H1 (cell line): ENCODE results near the gene OR2F2. TPM values are rescaled to one million over a fixed set of nuclear protein-coding genes. Genes with fewer than 3 reads are reported as not detected.

ENCODE experiments used
- CTCF ChIA-PET: fragments of 300-600 bp; sonication (Branson Sonifier 250); formaldehyde crosslinking; loops from one replicate; lab custom pipeline; 2021; ENCODE audit not compliant: partially characterized antibody; lab: Charles Lee
- POLR2A ChIA-PET: fragments of 300-600 bp; sonication (Branson Sonifier 250); formaldehyde crosslinking; loops from one replicate; lab custom pipeline; 2021; ENCODE audit warnings: inconsistent platforms; ENCODE audit not compliant: partially characterized antibody; lab: Charles Lee
- DNase-seq, 2 experiments: peaks; one replicate each; pipeline versions ENCODE4 v3.0.0 to v3.0.0-alpha.2; 2010 to 2022; ENCODE audit warnings: low spot score in 2 of 2, low read depth in 1 of 2, mixed read lengths in 1 of 2
- FAIRE-seq: peaks from 2 replicates; lab custom pipeline; 2011; peaks lifted over from hg19 to GRCh38; lab: Jason Lieb, UNC
- H2AFZ ChIP-seq: 2 replicates; pipeline ENCODE4 v1.8.1; 2012; ENCODE audit warnings: low read length, inconsistent platforms
- H2AK5ac ChIP-seq: 2 replicates; pipeline ENCODE4 v1.6.1; 2013; ENCODE audit warnings: low read depth, low read length
- H2BK120ac ChIP-seq: replicated peaks from 2 replicates; pipeline ENCODE3; 2013; ENCODE audit warnings: low read depth, low read length, inconsistent platforms
- H2BK12ac ChIP-seq: 2 replicates; pipeline ENCODE4 v1.6.1; 2013; ENCODE audit warnings: low read depth, low read length
- H2BK15ac ChIP-seq: 2 replicates; pipeline ENCODE4 v1.6.1; 2013; ENCODE audit warnings: low read length
- H2BK20ac ChIP-seq: 2 replicates; pipeline ENCODE4 v1.6.1; 2013; ENCODE audit warnings: low read length
- H2BK5ac ChIP-seq: 2 replicates; pipeline ENCODE4 v1.6.1; 2013; ENCODE audit warnings: low read depth, low read length
- H3K14ac ChIP-seq: 2 replicates; pipeline ENCODE4 v1.6.1; 2013; ENCODE audit warnings: inconsistent platforms; ENCODE audit not compliant: insufficient read length
- H3K18ac ChIP-seq: 2 replicates; pipeline ENCODE4 v1.6.1; 2013; ENCODE audit warnings: low read length; ENCODE audit errors: extremely low read depth
- H3K23ac ChIP-seq: 2 replicates; pipeline ENCODE4 v1.6.1; 2013; ENCODE audit warnings: inconsistent platforms; ENCODE audit not compliant: insufficient read length
- H3K23me2 ChIP-seq: 2 replicates; pipeline ENCODE4 v1.6.1; 2013; ENCODE audit warnings: low read depth, low read length
- H3K27ac ChIP-seq: 2 replicates; pipeline ENCODE4 v1.6.1; 2011; ENCODE audit warnings: low read depth, low read length, inconsistent platforms
- H3K27me3 ChIP-seq, 4 experiments: replicated peaks in 1 of 4; 1 replicate in 1 of 4; 2 replicates in 3 of 4; pipeline versions ENCODE4 v1.6.1 to v1.8.1; 2011 to 2013; ENCODE audit warnings: low read length in 3 of 4, mild to moderate bottlenecking in 3 of 4, inconsistent platforms in 2 of 4, mixed read lengths in 2 of 4, moderate library complexity in 1 of 4; ENCODE audit not compliant: control insufficient read depth in 3 of 4, insufficient read depth in 3 of 4; ENCODE audit errors: extremely low read depth in 1 of 4
- H3K36me3 ChIP-seq, 4 experiments: 2 replicates each; pipeline versions ENCODE4 v1.6.1 to v1.8.1; 2011 to 2013; ENCODE audit warnings: mild to moderate bottlenecking in 4 of 4, low read length in 3 of 4, moderate library complexity in 2 of 4, control low read depth in 1 of 4, inconsistent platforms in 1 of 4; ENCODE audit not compliant: insufficient read depth in 4 of 4, control insufficient read depth in 2 of 4
- H3K4ac ChIP-seq: replicated peaks from 2 replicates; pipeline ENCODE3; 2013; ENCODE audit warnings: low read length, low read depth, mixed read lengths, inconsistent platforms; ENCODE audit not compliant: insufficient read length
- H3K4me1 ChIP-seq, 4 experiments: replicated peaks in 1 of 4; 1 replicate in 1 of 4; 2 replicates in 3 of 4; pipeline versions ENCODE4 v1.6.1 to v1.8.1; 2011 to 2013; ENCODE audit warnings: low read length in 3 of 4, inconsistent platforms in 2 of 4, mixed read lengths in 1 of 4; ENCODE audit not compliant: insufficient read depth in 4 of 4, control insufficient read depth in 3 of 4
- H3K4me2 ChIP-seq, 2 experiments: 2 replicates each; pipeline versions ENCODE4 v1.6.1 to v1.8.1; 2011 to 2013; ENCODE audit warnings: low read depth in 2 of 2, low read length in 2 of 2, control low read depth in 1 of 2, inconsistent platforms in 1 of 2, mild to moderate bottlenecking in 1 of 2; ENCODE audit not compliant: insufficient read depth in 1 of 2
- H3K4me3 ChIP-seq, 4 experiments: fragments of 200-600, 300-600 bp in 1 of 4; sonication (generic), shearing (Covaris generic), sonication (Bioruptor Twin) in 1 of 4; 2 replicates each; pipeline versions ENCODE4 v1.5.1 to v1.8.1; 2011 to 2016; ENCODE audit warnings: low read length in 4 of 4, low read depth in 3 of 4, control low read depth in 2 of 4, inconsistent platforms in 2 of 4, mild to moderate bottlenecking in 2 of 4, mixed read lengths in 1 of 4, moderate library complexity in 1 of 4; ENCODE audit not compliant: insufficient read depth in 2 of 4; ENCODE audit errors: extremely low read depth in 1 of 4
- H3K56ac ChIP-seq: replicated peaks from 2 replicates; pipeline ENCODE3; 2013; ENCODE audit warnings: low read depth, mild to moderate bottlenecking, mixed read lengths, low read length, inconsistent platforms; ENCODE audit not compliant: insufficient read length
- H3K79me1 ChIP-seq: 2 replicates; pipeline ENCODE4 v1.6.1; 2013; ENCODE audit warnings: low read depth, low read length, control low read depth
- H3K79me2 ChIP-seq, 2 experiments: 2 replicates each; pipeline versions ENCODE4 v1.6.1 to v1.8.1; 2012 to 2013; ENCODE audit warnings: low read length in 2 of 2, mild to moderate bottlenecking in 2 of 2, inconsistent platforms in 1 of 2; ENCODE audit not compliant: insufficient read depth in 2 of 2, control insufficient read depth in 1 of 2
- H3K9ac ChIP-seq, 4 experiments: replicated peaks in 1 of 4; 1 replicate in 1 of 4; 2 replicates in 3 of 4; pipeline versions ENCODE4 v1.6.1 to v1.8.1; 2011 to 2013; ENCODE audit warnings: low read depth in 3 of 4, low read length in 3 of 4, control low read depth in 2 of 4, mild to moderate bottlenecking in 2 of 4, moderate library complexity in 2 of 4, inconsistent platforms in 1 of 4; ENCODE audit errors: extremely low read depth in 1 of 4
- H3K9me3 ChIP-seq, 2 experiments: 2 replicates each; pipeline versions ENCODE4 v1.6.1 to v1.8.1; 2012 to 2013; ENCODE audit warnings: mild to moderate bottlenecking in 2 of 2, moderate library complexity in 2 of 2, control low read depth in 1 of 2, inconsistent platforms in 1 of 2, low read depth in 1 of 2, low read length in 1 of 2, mixed read lengths in 1 of 2; ENCODE audit not compliant: insufficient read depth in 2 of 2
- H4K20me1 ChIP-seq, 2 experiments: replicated peaks in 1 of 2; 2 replicates each; pipeline versions ENCODE3 to v1.8.1; 2011 to 2013; ENCODE audit warnings: inconsistent platforms in 2 of 2, low read length in 2 of 2, mild to moderate bottlenecking in 1 of 2; ENCODE audit not compliant: insufficient read depth in 2 of 2, control insufficient read depth in 1 of 2
- H4K5ac ChIP-seq: 2 replicates; pipeline ENCODE4 v1.6.1; 2013; ENCODE audit warnings: low read length, low read depth, mixed read lengths, inconsistent platforms; ENCODE audit not compliant: insufficient read length
- H4K8ac ChIP-seq: 2 replicates; pipeline ENCODE4 v1.8.0; 2013; ENCODE audit warnings: mild to moderate bottlenecking, moderate library complexity, low read length, inconsistent platforms; ENCODE audit not compliant: insufficient read depth; ENCODE audit errors: extremely low read depth
- H4K91ac ChIP-seq: replicated peaks from 2 replicates; pipeline ENCODE3; 2013; ENCODE audit warnings: low read length, mixed read lengths, inconsistent platforms; ENCODE audit not compliant: insufficient read length
- CBX8 ChIP-seq: fragments of 300-800, 300-1000 bp; sonication (generic); IDR thresholded peaks from 2 replicates; pipeline ENCODE4 v1.7.1; 2016; ENCODE audit warnings: low read depth, low read length, borderline replicate concordance
- EZH2 ChIP-seq: fragments of 200-600 bp; sonication (generic); IDR thresholded peaks from 2 replicates; pipeline ENCODE4 v1.7.1; 2012; ENCODE audit warnings: low read depth, mild to moderate bottlenecking, moderate library complexity, low read length, inconsistent platforms; ENCODE audit not compliant: severe bottlenecking
- GTF2F1 ChIP-seq: IDR thresholded peaks from 2 replicates; pipeline ENCODE4 v1.6.1; 2012; ENCODE audit warnings: low read depth, low read length, improper control_type of control experiment, borderline replicate concordance
- PHF8 ChIP-seq: fragments of 200-600 bp; sonication (generic); conservative IDR thresholded peaks from 2 replicates; pipeline ENCODE4 v1.7.1; 2012; ENCODE audit warnings: low read depth, mild to moderate bottlenecking, inconsistent platforms, low read length, moderate library complexity
- RFX5 ChIP-seq: IDR thresholded peaks from 2 replicates; pipeline ENCODE4 v1.6.1; 2011; ENCODE audit warnings: low read depth, low read length, improper control_type of control experiment, borderline replicate concordance
- SIN3A ChIP-seq, 2 experiments: IDR thresholded peaks in 1 of 2; conservative IDR thresholded peaks in 1 of 2; 2 replicates each; pipeline ENCODE4 v1.6.1; 2011 to 2012; ENCODE audit warnings: low read length in 2 of 2, improper control_type of control experiment in 1 of 2, low read depth in 1 of 2, mild to moderate bottlenecking in 1 of 2
- ZNF274 ChIP-seq: IDR thresholded peaks from 2 replicates; pipeline ENCODE4 v1.7.0; 2012; ENCODE audit warnings: low read length, borderline replicate concordance; ENCODE audit errors: extremely low read depth
- WGBS, 2 experiments: shearing (Covaris generic) in 1 of 2; methylation state at CpG; one replicate each; pipeline versions ENCODE4 v1.1.6 to v1.1.7; 2013 to 2015; ENCODE audit warnings: low lambda C conversion rate in 2 of 2, mixed read lengths in 2 of 2, inconsistent platforms in 1 of 2, low coverage in 1 of 2, missing lambda C conversion rate in 1 of 2; ENCODE audit not compliant: insufficient replicate concordance in 2 of 2, insufficient coverage in 1 of 2, insufficient read length in 1 of 2; ENCODE audit errors: extremely low coverage in 1 of 2, missing lambda C conversion rate in 1 of 2; 5-methylcytosine and 5-hydroxymethylcytosine counted together
- polyA plus RNA-seq, 7 experiments: library from polyadenylated mRNA; depleted of rRNA in 3 of 7; stranded (reverse) in 5 of 7; unstranded in 2 of 7; fragments of >200 nt in 5 of 7; fragments of 200-250 nt in 2 of 7; gene quantifications; 1 replicate in 5 of 7; 2 replicates in 1 of 7; 4 replicates in 1 of 7; pipeline versions ENCODE4 v1.2.1 to v1.2.3, GENCODE V29; 2011 to 2013; ENCODE audit warnings: missing spikeins in 2 of 7, mixed read lengths in 2 of 7
- total RNA-seq: library from RNA; stranded (reverse); fragmentation: NEBNext Ultra II Directional; extraction: Animal tissue kit (Norgen Biotek cat#: 25700); gene quantifications from 2 replicates; pipeline ENCODE4 v1.2.1, GENCODE V29; 2021
- TF ChIP-seq, protein P1 (sequence below): IDR thresholded peaks from 2 replicates; pipeline ENCODE4 v1.6.1; 2011; ENCODE audit warnings: low read length, improper control_type of control experiment

Gene OR2F2
- total and polyA plus RNA-seq, 2 of the 8 experiments (the other 6 are each of a cell fraction or from before 2014, with no cell fraction given), result not detected

DNA sequence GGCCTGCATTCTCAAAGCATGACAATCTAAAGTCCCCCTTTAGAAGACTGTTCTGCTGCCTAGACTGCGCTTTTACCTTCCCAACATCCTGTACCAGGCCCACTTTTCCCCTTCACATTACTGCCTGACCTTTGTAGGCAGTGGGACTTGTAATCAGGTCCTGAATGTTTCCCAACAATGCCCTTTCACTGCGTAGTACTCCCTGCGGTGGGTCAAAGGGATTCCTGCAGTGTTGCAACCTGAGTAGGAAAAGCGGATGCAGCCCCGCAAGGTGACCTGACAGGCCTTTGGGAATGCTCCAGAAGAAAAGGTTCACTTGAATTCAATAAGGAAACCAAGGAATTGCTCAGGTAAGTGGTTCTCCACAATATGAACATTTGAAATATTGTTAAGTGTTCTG, 28.1 kb upstream of the OR2F2 start:
- no peak overlapping the region for H2AFZ ChIP-seq
- no peak overlapping the region for H3K56ac ChIP-seq
- WGBS, 2 experiments, result 9% methylated on average over 5 of the region's 5 CpGs; no CpG with 5 or more reads in 1 of the 2 experiments
- no peak overlapping the region for H2AK5ac ChIP-seq
- H3K18ac ChIP-seq, result no peak overlapping the region; the same call in 1 of the 2 replicates
- H2BK120ac ChIP-seq, result no peak overlapping the region
- H4K20me1 ChIP-seq, result no peaks in the 10 kb centered on the region
- no peaks in the 10 kb centered on the region for H3K79me2 ChIP-seq
- H3K9ac ChIP-seq, result no peak overlapping the region
- H3K23ac ChIP-seq, result no peak overlapping the region
- H3K36me3 ChIP-seq, result no peaks in the 10 kb centered on the region
- peak; percentile 86 for FAIRE-seq
- H2BK12ac ChIP-seq, result no peak overlapping the region
- H3K4me3 ChIP-seq, result peak overlapping the region in 1 of 4 experiments; percentile 13; a peak in 1 of 8 replicates
- POLR2A ChIA-PET, result no interaction called here
- no peak overlapping the region for H4K8ac ChIP-seq
- H3K4me2 ChIP-seq, result peak overlapping the region; percentile 3 to 45; a peak in 2 of 4 replicates
- no peak overlapping the region for H3K14ac ChIP-seq
- peak in 1 of 2 experiments; percentile 69 for DNase-seq
- no peak overlapping the region for H2BK20ac ChIP-seq
- CTCF ChIA-PET, result no interaction called here
- no peaks in the 10 kb centered on the region for H3K9me3 ChIP-seq
- no peaks in the 10 kb centered on the region; the same call in 1 of the 2 replicates for H3K23me2 ChIP-seq
- H3K4ac ChIP-seq, result no peak overlapping the region
- H2BK5ac ChIP-seq, result peak overlapping the region; percentile 26; the same call in 1 of the 2 replicates
- no peaks in the 10 kb centered on the region for H3K27me3 ChIP-seq
- H3K27ac ChIP-seq, result no peak overlapping the region
- no peak overlapping the region for H2BK15ac ChIP-seq
- no peak overlapping the region for H4K5ac ChIP-seq
- H4K91ac ChIP-seq, result no peak overlapping the region
- peaks cover 6 to 24% (median 18%) of the 10 kb centered on the region in 4 experiments; a peak in 6 of 7 replicates for H3K4me1 ChIP-seq
- no peaks in the 10 kb centered on the region for H3K79me1 ChIP-seq
- TF ChIP-seq, protein P1, sequence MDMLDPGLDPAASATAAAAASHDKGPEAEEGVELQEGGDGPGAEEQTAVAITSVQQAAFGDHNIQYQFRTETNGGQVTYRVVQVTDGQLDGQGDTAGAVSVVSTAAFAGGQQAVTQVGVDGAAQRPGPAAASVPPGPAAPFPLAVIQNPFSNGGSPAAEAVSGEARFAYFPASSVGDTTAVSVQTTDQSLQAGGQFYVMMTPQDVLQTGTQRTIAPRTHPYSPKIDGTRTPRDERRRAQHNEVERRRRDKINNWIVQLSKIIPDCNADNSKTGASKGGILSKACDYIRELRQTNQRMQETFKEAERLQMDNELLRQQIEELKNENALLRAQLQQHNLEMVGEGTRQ, result no peak
- TF ChIP-seq GTF2F1 (no peak), ZNF274 (no peak), RFX5 (no peak), PHF8 (no peak), CBX8 (no peak), EZH2 (no peak), SIN3A (conservative IDR thresholded peaks at IDR 0.05 in 1 of 2, IDR thresholded peaks at IDR 0.05 in 1 of 2; ENCODE audit: low read depth in 1 of 2, low read length in 2 of 2) (no peak)
